GM10847 (cell line): ENCODE measurements around the gene RMND5A.

Source experiments
- POLR2A ChIP-seq: IDR thresholded peaks from 2 replicates; pipeline ENCODE4 v1.6.1; 2011; ENCODE audit not compliant: insufficient read length; ENCODE audit errors: extremely low read depth

Gene RMND5A

GRCh38 chr2:86789687-86790133 is 69.6 kb downstream of the RMND5A start:
- no peak for TF ChIP-seq POLR2A

DNA sequence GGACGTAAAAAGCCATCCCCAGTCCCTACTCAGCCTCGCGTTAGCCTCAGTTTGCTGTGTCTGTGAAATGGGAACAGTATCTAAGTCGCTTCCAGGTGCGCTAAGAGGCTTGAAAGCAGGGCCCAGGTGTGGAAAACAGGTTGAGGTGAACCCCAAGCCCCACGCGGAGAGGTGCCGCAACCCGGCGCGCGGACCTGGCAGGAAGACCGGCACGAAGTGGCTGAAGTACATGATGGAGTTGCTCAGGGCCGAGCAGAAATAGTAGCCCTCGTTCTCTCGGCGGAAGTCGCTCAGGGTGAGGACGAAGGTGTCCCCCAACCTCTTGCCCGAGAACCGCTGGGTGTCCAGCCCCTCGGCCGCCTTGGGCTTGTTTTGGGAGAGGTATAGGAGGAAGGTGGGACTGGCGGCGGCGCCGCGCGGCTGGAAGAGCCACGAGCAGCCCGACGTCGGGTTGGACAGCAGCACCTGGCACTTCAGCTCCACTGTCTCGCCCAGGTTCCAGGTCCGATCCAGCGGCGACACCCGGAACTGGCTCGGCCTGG is 70.1 kb downstream of the RMND5A start:
- TF ChIP-seq POLR2A: no peak

- no peak for TF ChIP-seq POLR2A
Observed at GRCh38 chr2:86790676-86791572, 70.8 kb downstream of the RMND5A start, which contains the start of gene CD8A. Gene CD8A, minus strand, starts transcription at chr2:86790913. Its CDS starts 88 bp downstream, at chr2:86790825.

DNA sequence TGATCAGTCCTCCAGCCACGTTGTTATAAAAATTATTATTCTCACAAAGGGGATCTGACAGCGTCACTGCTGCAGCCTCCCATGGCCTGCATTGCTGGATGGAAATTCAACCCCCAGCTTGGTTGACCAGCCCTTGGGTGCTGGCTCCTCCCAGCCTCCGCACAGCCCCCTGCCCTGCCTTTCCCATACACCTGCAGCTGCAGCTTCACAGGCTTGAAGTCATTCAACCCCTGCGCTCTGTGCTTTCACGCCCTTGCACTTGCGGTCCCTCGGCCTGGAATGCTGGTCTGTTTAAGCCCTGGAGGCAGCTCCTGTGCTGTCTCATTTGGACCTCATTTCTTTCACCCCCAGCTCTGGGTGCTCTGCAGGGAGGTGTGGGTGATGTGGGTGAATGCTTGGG is 71.5 kb downstream of the RMND5A start:
- no peak for TF ChIP-seq POLR2A

- TF ChIP-seq POLR2A: no peak
Observed at GRCh38 chr2:86793752-86794151, 73.7 kb downstream of the RMND5A start.

DNA sequence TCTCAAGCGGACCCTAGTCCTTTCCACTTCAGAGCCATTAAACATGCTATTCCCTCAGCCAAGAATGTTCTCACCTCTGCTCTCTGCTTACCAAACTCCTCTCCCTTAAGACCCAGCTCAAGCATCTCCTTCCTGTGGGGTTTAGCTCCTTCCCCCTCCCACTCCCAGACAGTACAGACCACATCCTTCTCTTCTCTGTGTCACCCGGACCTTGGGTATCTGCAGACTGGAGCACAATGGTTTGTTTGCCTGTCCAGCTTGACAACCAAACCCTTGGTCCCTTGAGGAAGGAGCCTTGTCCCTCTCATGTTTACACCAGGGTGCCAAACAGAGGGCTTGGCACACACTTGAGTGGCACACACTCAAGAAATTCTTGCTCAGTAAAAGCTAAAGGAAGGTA is 74.8 kb downstream of the RMND5A start:
- no peak for TF ChIP-seq POLR2A

GRCh38 chr2:86800856-86801567 is 80.9 kb downstream of the RMND5A start:
- TF ChIP-seq POLR2A: no peak

GRCh38 chr2:86806059-86806857 is 86.2 kb downstream of the RMND5A start:
- TF ChIP-seq POLR2A: no peak

DNA sequence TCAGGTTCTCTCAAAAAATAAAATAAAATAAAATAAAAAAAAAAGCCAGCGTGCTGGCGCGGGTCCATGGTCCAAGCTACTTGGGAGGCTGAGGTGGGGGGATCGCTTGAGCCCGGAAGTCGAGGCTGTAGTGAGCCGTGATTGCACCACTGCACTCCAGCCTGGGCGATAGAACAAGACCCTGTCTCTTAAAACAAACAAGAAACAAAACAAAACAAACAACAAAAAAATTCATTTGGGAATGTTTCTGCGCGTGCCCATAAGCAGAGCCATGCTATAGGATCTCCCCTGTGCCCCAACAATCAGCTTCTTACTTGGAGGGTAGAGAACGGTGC is 87.0 kb downstream of the RMND5A start:
- no peak for TF ChIP-seq POLR2A

DNA sequence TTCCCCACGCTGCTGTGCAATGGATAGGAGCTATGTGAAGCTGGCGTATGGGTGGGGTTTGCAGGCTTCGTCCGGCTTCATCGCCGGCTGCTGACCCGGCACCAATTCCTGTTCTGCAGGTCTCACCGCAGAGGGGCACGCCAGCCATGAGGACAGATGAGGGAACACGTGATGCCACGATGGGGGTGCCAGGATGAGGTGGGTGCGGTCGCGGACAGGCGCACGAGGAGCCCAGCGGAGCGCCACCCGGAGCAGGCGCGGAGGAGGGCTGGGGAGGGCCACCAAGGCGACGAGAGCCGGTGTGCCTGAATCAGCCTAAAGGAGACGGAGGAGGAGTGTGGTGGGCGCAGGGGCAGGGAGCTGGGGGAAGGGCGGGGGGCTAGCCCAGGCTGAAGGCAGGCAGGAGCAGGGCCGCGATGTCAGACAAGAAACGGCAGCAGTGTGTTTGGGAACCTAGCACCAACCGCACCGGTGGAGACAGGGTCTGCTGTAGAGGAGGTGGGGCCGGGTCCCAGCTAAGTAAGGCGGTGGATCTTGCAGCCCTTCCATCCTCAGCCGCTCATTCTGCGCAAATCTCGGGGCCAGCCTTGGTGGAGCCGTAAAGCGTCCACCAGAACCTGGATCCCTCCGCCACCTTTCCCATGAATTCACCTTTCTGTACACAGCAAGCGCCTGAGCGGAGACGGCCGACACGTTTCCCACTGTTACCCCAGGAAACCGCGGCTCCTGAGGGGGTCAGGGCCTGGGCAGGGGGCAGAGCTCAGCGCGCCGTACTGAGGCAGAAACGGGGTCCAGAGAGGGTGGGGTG is 87.6 kb downstream of the RMND5A start:
- TF ChIP-seq POLR2A: no peak

DNA sequence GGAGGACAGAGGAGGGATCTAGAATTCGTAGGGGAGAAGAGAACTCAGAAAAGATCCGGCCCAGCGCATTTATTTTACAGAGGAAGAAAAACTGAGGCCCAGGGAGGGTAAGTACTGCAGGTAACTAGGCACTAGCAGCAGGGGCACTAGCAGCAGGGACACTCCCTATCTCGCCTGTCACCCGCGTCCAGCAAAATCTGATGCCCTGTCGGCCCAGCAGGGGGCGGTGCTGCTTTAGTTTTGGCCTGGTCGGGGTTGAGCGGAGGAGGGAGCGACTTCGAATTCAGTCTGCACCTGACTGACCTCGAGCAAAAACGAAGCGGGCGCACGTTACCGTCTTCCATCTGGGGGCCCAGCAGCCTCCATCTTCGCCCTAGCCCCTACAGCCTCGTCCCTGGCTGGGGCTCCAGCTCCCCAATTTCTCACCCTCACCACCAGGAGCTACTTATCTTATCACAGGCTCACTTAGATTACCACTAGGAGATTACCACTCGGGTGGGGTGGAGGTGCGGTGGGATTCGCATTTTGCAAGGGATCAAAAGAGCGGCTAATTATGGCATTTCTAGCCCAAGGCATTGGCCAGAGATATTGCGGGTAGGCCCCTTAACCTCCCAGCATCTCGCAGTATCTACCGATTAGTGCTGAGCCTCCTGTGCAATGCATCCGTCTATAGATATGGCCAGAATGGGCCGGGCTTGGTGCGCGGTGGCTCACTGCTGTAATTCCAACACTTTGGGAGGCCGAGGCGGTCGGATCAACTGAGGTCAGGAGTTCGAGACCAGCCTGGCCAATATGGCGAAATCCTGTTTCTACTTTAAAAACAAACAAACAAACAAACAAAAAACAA is 88.4 kb downstream of the RMND5A start:
- TF ChIP-seq POLR2A: no peak

GRCh38 chr2:86809481-86810121 is 89.5 kb downstream of the RMND5A start:
- TF ChIP-seq POLR2A: no peak

DNA sequence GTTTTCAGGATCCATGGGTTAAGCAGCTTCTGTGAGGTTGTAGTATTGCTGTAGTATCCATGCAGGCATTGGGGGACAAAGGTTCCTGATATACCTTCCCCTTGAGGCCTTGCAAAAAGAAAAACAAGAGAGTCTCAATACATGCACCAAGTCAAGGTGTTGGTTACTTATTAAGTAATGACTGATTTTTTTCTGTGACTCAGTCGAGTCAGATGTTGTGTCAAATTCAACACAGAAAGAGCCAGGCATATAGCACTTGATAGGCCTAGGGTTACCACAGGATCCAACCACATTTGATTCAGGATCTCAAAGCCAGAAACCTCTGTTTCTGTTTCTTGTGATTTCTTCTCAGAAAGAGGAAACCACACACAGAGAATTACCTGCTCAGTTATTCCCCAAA is 95.5 kb downstream of the RMND5A start:
- no peak for TF ChIP-seq POLR2A
